HG03139 (cell line): ENCODE results near the gene SFTA2.

ENCODE experiments used
- ATAC-seq: cut with Tn5 transposase; IDR thresholded peaks from one replicate; pipeline ENCODE4 v1.9.1; 2021; ENCODE audit not compliant: unreplicated experiment

The SFTA2 gene

GRCh38 chr6:30891816-30892538 lies 40.0 kb downstream of the SFTA2 start:
- no peak for ATAC-seq

- no peak for ATAC-seq
Measured at GRCh38 chr6:30891450-30891723, 40.6 kb downstream of the SFTA2 start.

- ATAC-seq, result no peak
Measured at GRCh38 chr6:30890646-30891449, 41.1 kb downstream of the SFTA2 start.

GRCh38 chr6:30889921-30890645 lies 41.9 kb downstream of the SFTA2 start:
- ATAC-seq, result no peak

GRCh38 chr6:30889496-30889885 lies 42.5 kb downstream of the SFTA2 start:
- ATAC-seq, result no peak

GRCh38 chr6:30888816-30889495 lies 43.0 kb downstream of the SFTA2 start:
- ATAC-seq, result no peak

- ATAC-seq, result no peak
Measured at GRCh38 chr6:30887901-30888815, 43.8 kb downstream of the SFTA2 start.

- ATAC-seq, result no peak
Measured at GRCh38 chr6:30886897-30887255, 45.1 kb downstream of the SFTA2 start.

GRCh38 chr6:30885999-30886896 lies 45.7 kb downstream of the SFTA2 start:
- no peak for ATAC-seq

GRCh38 chr6:30885481-30885998 lies 46.4 kb downstream of the SFTA2 start:
- ATAC-seq, result no peak

- ATAC-seq, result no peak
Measured at GRCh38 chr6:30884521-30885480, 47.2 kb downstream of the SFTA2 start.

GRCh38 chr6:30883685-30884520 lies 48.1 kb downstream of the SFTA2 start, which contains the start of gene DDR1:
DDR1 (plus strand) TSS chr6:30884519; CDS start chr6:30888730, 4,211 bp downstream.
- no peak for ATAC-seq

- no peak for ATAC-seq
Measured at GRCh38 chr6:30882759-30883684, 48.9 kb downstream of the SFTA2 start.

GRCh38 chr6:30882204-30882758 lies 49.7 kb downstream of the SFTA2 start:
- ATAC-seq, result no peak

- ATAC-seq, result no peak
Measured at GRCh38 chr6:30881392-30882203, 50.4 kb downstream of the SFTA2 start.
